Measurements from ENCODE around the gene CAB39.
A peak's percentile ranks its signal among the peaks of the same experiment; 100 is the strongest.

CAB39 gene

DNA sequence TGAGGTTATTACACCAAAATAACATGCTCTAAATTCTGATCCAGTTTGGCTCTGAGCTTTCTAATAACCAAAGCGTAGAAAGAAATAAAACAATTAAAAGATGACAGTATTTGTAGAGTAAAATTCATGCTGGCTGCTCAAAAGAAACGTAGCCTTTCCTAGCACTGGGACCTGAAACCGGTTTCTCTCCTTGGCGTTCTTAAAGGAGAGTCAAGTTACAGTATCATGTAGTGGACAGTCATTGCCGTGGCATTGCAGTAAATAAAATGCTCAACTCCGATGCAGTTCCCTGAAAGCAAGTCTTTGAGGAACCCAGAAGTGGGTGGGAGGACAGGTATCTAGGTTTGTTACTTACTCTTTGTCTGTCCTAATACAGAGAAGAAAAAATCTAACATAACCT lies 99.4 kb downstream of the CAB39 start:
- no peaks in the 10 kb centered on the region for H3K9me3 Mint-ChIP-seq (ENCODE audit: low read depth)
- peaks cover 2% of the 10 kb centered on the region for H3K36me3 Mint-ChIP-seq
- no peak overlapping the region for H3K4me3 Mint-ChIP-seq
- H3K27me3 Mint-ChIP-seq = no peaks in the 10 kb centered on the region
- peaks cover 16% of the 10 kb centered on the region for H3K4me1 Mint-ChIP-seq (ENCODE audit: low read depth)
- H3K27ac Mint-ChIP-seq = peak overlapping the region; percentile 73

DNA sequence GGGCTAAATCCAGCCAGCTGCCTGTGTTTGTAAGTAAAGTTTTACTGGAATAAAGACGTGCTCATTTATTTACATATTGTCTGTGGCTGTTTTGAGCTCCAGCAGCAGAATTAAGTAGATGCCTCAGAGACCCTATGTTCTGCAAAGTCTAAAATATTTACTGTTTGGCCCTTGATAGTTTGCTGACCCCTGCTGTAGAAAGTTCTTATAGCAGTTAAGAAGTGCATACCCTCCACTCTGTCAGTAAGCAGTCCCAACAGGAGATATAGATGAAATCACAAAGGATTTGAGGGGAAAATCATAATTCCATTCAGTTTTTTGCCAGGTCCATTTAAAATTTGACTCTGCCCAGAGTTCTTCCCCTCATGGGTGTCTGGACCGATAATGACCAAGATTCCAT lies 102.0 kb downstream of the CAB39 start:
- H3K27ac Mint-ChIP-seq = peak overlapping the region; percentile 66
- peaks cover 6% of the 10 kb centered on the region for H3K36me3 Mint-ChIP-seq

DNA sequence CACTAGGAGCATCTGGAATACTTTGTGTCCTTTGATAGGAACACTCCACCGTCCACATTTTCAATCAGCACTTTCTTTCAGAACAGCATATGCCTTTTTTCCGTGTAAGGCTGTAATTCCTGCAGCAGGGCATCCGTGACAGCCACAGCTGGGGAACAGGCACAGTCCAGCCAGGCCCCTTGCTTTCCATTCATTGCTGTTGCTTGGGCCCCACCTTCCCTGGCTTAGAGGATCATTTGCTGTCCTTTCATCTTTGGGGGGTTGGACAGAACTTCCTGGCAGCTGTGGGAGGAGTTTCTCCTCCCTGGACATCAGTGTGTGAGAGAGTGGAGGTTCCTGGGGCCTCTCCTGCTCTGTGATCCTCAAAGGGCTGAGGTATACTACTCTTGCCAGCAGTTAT lies 102.4 kb downstream of the CAB39 start:
- H3K27ac Mint-ChIP-seq = peak overlapping the region; percentile 66
- H3K4me1 Mint-ChIP-seq (ENCODE audit: low read depth) = peaks cover 9% of the 10 kb centered on the region
- no peaks in the 10 kb centered on the region for H3K27me3 Mint-ChIP-seq
- H3K36me3 Mint-ChIP-seq = peaks cover 6% of the 10 kb centered on the region
- no peaks in the 10 kb centered on the region for H3K9me3 Mint-ChIP-seq (ENCODE audit: low read depth)
- H3K4me3 Mint-ChIP-seq = no peak overlapping the region

More for the DNA sequence above, 102.0 kb downstream of the CAB39 start:
- H3K9me3 Mint-ChIP-seq (ENCODE audit: low read depth) = no peaks in the 10 kb centered on the region
- peaks cover 9% of the 10 kb centered on the region for H3K4me1 Mint-ChIP-seq (ENCODE audit: low read depth)
- H3K4me3 Mint-ChIP-seq = no peak overlapping the region
- no peaks in the 10 kb centered on the region for H3K27me3 Mint-ChIP-seq

DNA sequence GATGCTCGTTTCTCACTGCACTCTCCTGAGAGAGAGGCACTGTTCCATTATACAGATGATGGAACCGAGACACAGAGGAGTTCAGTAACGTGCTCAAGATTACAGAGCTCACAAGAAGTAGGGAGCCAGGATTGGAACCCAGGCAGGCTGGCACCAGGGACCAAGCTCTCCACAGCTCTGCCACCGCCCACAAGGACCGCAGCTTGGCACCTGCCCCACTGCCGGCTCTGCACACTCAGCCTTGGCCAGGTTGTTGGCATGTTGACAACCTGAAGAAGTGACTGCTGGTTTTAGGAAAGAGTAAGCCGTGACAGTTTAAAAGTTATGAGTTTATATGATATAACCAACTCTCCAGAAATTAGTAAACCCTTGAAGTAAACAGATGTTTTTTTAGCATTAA lies 104.1 kb downstream of the CAB39 start:
- peaks cover 9% of the 10 kb centered on the region for H3K4me1 Mint-ChIP-seq (ENCODE audit: low read depth)
- H3K27ac Mint-ChIP-seq = peak overlapping the region; percentile 36
- no peak overlapping the region for H3K4me3 Mint-ChIP-seq
- peaks cover 6% of the 10 kb centered on the region for H3K36me3 Mint-ChIP-seq
- no peaks in the 10 kb centered on the region for H3K9me3 Mint-ChIP-seq (ENCODE audit: low read depth)
- no peaks in the 10 kb centered on the region for H3K27me3 Mint-ChIP-seq

DNA sequence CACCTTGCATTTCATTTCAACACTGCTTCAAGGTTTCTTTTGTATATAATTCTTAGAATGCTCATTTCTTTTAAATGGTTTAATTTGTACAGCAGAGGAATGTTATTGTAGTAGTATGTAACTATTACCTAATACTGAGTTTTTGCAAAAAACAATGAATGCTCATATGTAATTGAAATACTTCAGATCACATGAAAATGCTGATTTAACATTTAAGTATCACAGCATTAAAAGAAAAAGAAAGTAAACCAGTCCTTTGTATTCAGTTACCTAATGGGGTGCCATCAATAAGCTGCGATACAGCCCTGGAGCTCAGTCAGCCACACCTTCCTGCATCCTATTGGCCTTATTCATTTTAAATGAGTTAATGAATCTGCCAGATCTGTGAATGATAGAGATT lies 106.8 kb downstream of the CAB39 start:
- no peaks in the 10 kb centered on the region for H3K9me3 Mint-ChIP-seq (ENCODE audit: low read depth)
- no peak overlapping the region for H3K27ac Mint-ChIP-seq
- peaks cover 6% of the 10 kb centered on the region for H3K4me1 Mint-ChIP-seq (ENCODE audit: low read depth)
- no peaks in the 10 kb centered on the region for H3K27me3 Mint-ChIP-seq
- H3K36me3 Mint-ChIP-seq = peaks cover 4% of the 10 kb centered on the region
- no peak overlapping the region for H3K4me3 Mint-ChIP-seq

DNA sequence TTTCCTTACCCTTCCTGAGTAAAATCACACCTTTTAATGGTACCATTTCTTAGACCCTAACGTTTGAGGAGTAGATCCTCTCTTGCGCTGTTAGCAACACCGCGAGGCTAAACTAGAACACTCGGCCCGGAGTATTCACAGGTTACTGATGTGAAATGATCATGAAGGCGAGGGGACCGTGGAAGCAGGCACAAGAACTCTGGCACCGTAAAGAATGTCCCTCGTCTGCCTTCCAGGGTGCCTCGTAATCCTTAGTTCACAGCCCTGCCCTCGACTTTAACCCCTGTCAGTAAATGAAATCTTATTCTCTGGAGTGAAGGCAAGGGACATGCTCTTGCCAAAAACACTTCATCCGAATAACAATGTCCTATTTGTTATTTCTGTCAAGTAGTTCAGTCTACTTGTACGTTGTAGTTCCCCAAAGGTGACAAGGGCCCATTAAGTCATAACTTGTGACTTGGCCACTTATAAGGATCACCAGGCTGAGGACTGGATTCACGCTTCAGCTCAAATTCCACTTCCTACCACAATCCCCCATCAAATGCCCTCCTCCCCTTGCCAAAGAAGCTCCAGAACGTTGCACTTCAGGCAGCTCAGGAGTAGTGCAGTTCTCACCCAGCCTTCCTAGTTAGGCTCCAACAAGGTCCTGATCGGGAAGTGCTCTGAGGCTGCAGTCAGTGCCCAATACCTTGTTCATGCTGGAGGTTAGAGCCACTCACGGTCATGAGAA lies 108.8 kb downstream of the CAB39 start:
- H3K4me3 Mint-ChIP-seq = no peak overlapping the region
- peaks cover 1% of the 10 kb centered on the region for H3K27me3 Mint-ChIP-seq
- no peaks in the 10 kb centered on the region for H3K9me3 Mint-ChIP-seq (ENCODE audit: low read depth)
- peaks cover 8% of the 10 kb centered on the region for H3K4me1 Mint-ChIP-seq (ENCODE audit: low read depth)
- peak overlapping the region; percentile 55 for H3K27ac Mint-ChIP-seq
- peaks cover 4% of the 10 kb centered on the region for H3K36me3 Mint-ChIP-seq

DNA sequence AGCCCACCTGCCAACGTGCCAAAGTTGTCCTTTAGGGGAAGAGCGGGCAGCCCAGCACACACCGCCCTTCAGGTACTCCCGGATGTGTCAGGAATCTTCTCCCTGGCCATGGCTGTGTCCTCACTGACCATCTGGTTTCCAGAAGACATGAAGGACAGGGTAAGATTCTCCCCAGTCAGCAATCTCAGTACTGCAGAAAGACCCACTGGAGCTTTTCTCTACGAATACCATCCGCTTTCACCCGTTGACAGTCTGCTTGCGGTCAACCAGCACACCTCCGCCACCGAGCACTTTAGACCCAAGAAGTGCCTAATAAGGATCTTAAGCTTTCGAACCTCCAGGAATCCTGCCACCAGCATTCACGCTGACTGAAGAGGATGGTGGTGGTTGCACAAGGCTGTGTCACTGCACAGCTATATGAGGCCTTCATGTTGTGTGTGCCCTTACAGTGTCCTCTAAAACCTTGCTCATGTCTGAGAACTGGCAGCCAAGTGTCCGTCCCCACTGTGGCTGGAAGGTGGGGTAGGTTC lies 109.4 kb downstream of the CAB39 start:
- peaks cover 7% of the 10 kb centered on the region for H3K27me3 Mint-ChIP-seq
- H3K27ac Mint-ChIP-seq = no peak overlapping the region
- H3K36me3 Mint-ChIP-seq = peaks cover 4% of the 10 kb centered on the region
- H3K9me3 Mint-ChIP-seq (ENCODE audit: low read depth) = no peaks in the 10 kb centered on the region
- no peak overlapping the region for H3K4me3 Mint-ChIP-seq
- H3K4me1 Mint-ChIP-seq (ENCODE audit: low read depth) = peaks cover 9% of the 10 kb centered on the region

DNA sequence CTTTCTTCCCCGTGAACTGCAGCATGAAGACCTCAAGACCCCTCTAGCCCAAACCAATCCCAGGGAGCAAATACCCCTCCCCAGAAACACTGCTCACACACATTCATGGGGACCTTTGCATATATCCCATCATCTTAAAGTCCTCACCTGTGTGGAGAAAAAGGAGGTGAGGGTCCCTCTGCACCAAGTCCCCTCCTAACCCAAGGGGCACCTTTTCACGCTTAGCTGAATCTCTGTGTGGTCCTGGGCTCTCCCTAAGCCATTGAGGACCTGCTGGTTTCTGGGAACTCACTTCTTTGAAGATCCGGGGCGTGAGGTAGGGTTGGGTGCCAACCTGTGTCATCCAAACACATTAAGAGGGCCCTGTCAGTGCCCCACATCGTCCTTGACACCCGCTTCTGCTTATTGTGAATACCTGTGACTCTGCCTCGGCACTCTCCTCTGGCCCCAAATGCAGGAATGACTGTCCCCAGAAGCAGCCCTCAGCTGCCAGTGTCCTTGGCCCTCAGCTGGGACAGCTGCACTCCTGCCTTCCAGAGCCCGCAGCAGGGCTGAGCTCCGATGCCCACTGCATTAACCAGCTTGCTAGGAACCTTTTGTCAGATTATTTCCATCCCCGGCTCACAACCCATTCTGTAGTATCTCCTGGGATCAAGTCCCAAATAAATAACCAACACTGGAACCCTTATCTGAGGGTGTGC lies 110.8 kb downstream of the CAB39 start:
- Mint-ChIP-seq H3K9me3 (ENCODE audit: low read depth) (no peaks in the 10 kb centered on the region), H3K36me3 (no peaks in the 10 kb centered on the region), H3K27me3 (peaks cover 10% of the 10 kb centered on the region), H3K27ac (no peak overlapping the region), H3K4me3 (no peak overlapping the region), H3K4me1 (ENCODE audit: low read depth) (peaks cover 9% of the 10 kb centered on the region)

DNA sequence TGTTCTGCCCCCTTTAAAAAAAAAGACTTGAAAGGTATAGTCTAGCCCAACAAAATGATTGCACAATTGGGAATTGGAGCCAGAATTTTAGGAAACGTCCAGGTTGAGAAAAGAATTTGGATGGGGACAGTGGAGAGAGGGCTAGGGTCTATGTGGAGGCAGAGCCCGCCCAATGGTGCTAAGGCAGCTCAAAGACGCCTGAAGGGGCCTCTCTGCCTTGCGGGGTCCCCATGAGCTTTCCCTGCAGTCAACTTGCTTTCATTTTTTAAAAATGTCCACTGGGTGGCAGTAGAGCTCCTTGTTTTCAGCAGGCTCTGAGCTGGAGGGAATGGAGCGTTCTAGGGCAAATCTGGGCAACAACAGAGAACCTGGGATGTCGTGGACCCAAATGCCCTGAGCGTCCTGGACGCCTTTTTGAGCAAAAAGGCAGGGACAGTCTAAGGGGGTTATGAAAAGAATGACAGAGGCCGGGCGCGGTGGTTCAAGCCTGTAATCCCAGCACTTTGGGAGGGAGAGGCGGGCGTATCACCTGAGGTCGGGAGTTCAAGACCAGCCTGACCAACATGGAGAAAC lies 111.8 kb downstream of the CAB39 start:
- H3K36me3 Mint-ChIP-seq = no peaks in the 10 kb centered on the region
- peaks cover 10% of the 10 kb centered on the region for H3K27me3 Mint-ChIP-seq
- peaks cover 9% of the 10 kb centered on the region for H3K4me1 Mint-ChIP-seq (ENCODE audit: low read depth)
- H3K9me3 Mint-ChIP-seq (ENCODE audit: low read depth) = no peaks in the 10 kb centered on the region
- H3K27ac Mint-ChIP-seq = peak overlapping the region; percentile 12
- H3K4me3 Mint-ChIP-seq = no peak overlapping the region

DNA sequence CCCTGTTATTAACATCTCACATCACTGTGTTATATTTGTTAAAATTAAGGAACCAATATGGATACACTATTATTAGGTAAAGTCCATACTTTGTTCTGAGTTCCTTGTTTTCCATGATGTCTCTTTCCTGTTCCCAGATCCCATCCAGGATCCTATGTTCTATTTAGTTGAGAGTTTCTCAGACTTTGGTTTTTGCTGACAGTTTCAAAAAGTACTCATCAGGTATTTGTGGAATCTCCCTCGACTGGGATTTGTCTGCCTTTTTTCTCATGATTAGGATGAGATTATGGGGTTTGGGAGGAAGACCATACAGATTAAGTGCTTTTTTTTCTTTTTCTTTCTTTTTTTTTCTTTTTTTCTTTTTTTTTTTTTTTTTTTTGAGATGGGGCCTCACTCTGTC lies 112.7 kb downstream of the CAB39 start:
- Mint-ChIP-seq H3K4me3 (no peak overlapping the region), H3K27ac (no peak overlapping the region), H3K9me3 (ENCODE audit: low read depth) (no peaks in the 10 kb centered on the region), H3K36me3 (no peaks in the 10 kb centered on the region), H3K27me3 (peaks cover 10% of the 10 kb centered on the region), H3K4me1 (ENCODE audit: low read depth) (peaks cover 9% of the 10 kb centered on the region)

DNA sequence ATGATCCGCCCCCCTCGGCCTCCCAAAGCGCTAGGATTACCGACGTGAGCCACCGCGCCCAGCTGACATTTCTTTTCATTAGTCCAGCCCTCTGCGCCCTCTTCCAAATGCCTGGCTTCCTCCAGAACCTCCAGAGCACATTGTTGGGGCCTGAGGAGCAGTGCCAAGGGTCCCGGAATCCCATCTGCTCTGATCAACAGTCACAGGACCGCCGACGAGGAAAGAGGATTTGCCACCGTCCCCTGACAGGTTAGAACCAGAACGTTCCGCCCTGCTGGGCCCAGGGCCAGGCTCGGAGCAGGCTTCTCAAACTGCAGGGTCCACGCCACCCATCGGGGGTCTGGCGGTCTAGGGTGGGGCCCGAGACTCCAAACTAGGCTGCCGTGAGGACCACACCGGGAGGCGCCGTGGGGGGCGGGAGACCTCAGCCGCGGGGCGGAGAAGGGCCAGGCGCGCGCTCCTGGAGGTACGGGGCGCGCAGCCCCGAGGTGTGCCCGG lies 115.2 kb downstream of the CAB39 start:
- Mint-ChIP-seq H3K4me3 (peak overlapping the region; percentile 10), H3K36me3 (no peaks in the 10 kb centered on the region), H3K9me3 (ENCODE audit: low read depth) (no peaks in the 10 kb centered on the region), H3K4me1 (ENCODE audit: low read depth) (peaks cover 9% of the 10 kb centered on the region), H3K27me3 (peaks cover 10% of the 10 kb centered on the region), H3K27ac (no peak overlapping the region)

DNA sequence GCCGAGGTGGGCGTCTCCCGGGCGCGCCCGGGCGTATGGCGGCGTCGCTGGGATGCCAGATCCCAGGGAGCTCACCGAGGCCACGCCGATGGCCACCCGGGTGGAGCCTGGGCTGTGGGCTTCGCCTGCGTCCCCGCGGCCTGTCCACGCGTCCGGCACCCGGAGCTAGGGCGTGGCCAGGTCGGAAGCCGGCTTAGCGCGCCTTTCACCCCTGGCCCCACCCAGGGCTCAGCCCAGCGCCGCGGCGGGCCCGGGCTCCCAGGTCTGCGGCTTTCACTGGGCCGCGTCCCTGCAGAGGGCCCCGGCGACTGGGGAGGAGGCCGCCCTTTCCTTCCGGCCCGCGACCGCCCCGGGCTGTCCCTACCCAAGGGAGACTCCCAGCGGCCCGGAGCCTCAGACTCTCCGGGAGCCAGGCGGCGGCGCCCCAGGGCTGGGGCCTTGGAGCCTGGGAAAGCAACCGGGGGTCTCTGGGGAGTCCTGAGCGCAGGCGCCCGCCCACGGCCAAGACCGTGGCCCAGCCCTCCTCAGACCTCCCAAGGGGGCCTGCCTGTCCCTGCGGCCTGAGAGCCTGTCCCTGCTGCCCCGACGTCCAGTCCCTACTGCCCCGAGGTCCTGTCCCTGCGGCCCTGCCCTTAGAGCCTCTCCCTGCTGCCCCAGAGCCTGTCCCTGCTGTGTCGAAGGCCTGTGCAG lies 115.8 kb downstream of the CAB39 start:
- H3K4me1 Mint-ChIP-seq (ENCODE audit: low read depth) = peaks cover 9% of the 10 kb centered on the region
- H3K36me3 Mint-ChIP-seq = no peaks in the 10 kb centered on the region
- peak overlapping the region; percentile 62 for H3K4me3 Mint-ChIP-seq
- H3K27me3 Mint-ChIP-seq = peaks cover 10% of the 10 kb centered on the region
- H3K9me3 Mint-ChIP-seq (ENCODE audit: low read depth) = no peaks in the 10 kb centered on the region
- no peak overlapping the region for H3K27ac Mint-ChIP-seq

DNA sequence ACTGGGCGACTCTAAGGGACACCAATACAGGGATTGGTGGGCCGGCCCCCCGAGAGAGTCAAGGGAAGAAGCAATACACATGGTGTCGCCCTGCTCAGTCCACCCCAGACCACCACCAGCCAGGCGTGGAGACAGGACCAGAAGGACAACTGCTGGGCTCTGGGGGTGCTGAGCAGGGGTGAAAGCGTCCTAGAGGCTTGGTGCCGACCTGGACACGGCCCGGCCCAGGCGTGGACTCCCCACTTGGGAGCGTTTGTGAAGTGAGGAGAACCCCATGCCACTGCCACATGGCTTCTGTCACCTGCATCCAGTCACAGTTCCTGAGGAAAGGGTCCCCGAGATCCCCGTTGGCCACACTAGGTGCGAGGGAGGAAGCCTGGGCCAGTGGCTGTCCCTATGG lies 116.7 kb downstream of the CAB39 start:
- Mint-ChIP-seq H3K36me3 (no peaks in the 10 kb centered on the region), H3K4me3 (peak overlapping the region; percentile 62), H3K4me1 (ENCODE audit: low read depth) (peaks cover 7% of the 10 kb centered on the region), H3K27me3 (peaks cover 10% of the 10 kb centered on the region), H3K27ac (no peak overlapping the region), H3K9me3 (ENCODE audit: low read depth) (no peaks in the 10 kb centered on the region)

DNA sequence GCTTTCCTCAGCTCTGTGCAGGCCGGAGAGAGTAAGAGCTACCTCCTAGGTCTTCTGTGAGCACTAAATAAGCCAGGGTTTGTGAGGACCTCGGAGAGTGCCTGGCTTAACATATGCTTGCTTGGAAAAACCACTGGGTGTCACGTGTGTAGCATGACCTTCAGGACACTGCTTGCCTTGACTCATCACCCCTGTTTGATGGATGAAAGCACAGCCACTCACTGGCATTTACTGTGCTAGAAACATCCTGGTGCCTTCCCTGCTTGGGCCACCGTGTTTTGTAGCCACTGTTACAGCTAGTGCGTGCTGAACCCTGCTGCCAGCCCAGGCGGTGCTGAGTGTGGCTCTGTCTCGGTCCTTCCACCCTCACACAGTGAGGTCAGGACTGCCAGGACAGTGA lies 117.3 kb downstream of the CAB39 start:
- no peak overlapping the region for H3K27ac Mint-ChIP-seq
- H3K4me1 Mint-ChIP-seq (ENCODE audit: low read depth) = peaks cover 4% of the 10 kb centered on the region
- H3K36me3 Mint-ChIP-seq = no peaks in the 10 kb centered on the region
- no peak overlapping the region for H3K4me3 Mint-ChIP-seq
- H3K9me3 Mint-ChIP-seq (ENCODE audit: low read depth) = no peaks in the 10 kb centered on the region
- H3K27me3 Mint-ChIP-seq = peaks cover 9% of the 10 kb centered on the region

DNA sequence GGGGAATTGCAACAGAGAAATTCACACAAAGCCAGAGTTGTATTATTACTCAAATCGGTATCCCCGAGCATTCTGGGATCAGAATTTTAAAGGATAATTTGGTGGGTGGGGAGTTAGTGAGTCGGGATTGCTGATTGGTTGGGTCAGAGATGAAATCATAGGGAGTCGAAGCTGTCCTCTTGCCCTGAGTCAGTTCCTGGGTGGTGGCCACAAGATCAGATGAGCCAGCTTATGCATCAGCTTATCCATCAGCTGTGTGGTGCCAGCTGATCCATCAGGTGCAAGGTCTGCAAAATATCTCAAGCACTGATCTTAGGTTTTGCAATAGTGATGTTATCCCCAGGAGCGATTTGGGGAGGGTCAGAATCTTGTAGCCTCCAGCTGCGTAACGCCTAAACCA lies 117.8 kb downstream of the CAB39 start:
- H3K27ac Mint-ChIP-seq = no peak overlapping the region
- peaks cover 9% of the 10 kb centered on the region for H3K27me3 Mint-ChIP-seq
- no peaks in the 10 kb centered on the region for H3K36me3 Mint-ChIP-seq
- H3K4me1 Mint-ChIP-seq (ENCODE audit: low read depth) = peaks cover 1% of the 10 kb centered on the region
- no peak overlapping the region for H3K4me3 Mint-ChIP-seq
- no peaks in the 10 kb centered on the region for H3K9me3 Mint-ChIP-seq (ENCODE audit: low read depth)
